ENCODE data around the gene CACNA1A. TPM values are rescaled to one million over a fixed set of nuclear protein-coding genes. Genes with fewer than 3 reads are reported as not detected.
A peak's percentile ranks its signal among the peaks of the same experiment; 100 is the strongest.

The CACNA1A gene
- total and polyA plus RNA-seq, 2 of the 13 experiments (the other 11 are each of a cell fraction or from before 2014, with no cell fraction given), result not detected

DNA sequence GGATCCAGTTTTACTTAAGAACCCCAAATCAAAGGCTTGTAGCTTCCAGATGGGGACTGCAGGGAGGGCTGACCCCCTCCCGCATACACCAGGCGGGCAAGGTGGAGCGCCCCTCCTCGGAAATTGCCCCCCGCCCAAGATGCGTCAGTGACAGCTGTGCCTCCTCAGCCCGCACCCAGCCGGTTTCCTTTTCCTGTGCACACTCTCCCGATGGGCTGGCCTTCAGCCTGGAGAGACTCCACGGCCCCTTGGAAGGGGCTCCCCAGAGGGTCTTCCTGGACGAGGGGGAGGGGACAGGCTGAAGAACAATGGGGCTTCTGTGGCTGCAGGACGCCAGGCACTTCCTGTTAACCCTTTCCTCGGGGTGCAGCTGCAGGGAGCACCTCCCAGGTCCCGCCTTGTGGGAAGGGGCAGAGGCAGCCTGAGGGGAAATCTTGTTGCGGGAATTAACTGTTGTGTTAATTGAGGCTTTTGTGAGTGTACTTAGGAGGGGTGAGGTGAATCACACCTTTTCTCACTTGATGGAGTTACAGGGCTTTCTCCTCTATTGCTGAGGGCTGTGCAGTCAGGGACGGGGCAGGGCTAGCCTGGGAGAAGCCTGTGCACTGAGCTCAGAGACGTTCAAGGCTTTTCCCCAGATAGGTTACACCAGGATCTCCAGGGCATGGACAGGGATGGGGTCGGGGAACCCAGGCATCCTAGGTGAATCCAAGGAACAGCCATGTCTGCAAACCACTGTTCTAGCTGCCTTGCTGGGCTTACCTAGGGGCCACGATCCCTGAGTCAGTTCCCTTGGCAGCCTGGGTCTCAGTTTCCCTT is 341.7 kb downstream of the CACNA1A start (continued):
- TF ChIP-seq, protein P1, sequence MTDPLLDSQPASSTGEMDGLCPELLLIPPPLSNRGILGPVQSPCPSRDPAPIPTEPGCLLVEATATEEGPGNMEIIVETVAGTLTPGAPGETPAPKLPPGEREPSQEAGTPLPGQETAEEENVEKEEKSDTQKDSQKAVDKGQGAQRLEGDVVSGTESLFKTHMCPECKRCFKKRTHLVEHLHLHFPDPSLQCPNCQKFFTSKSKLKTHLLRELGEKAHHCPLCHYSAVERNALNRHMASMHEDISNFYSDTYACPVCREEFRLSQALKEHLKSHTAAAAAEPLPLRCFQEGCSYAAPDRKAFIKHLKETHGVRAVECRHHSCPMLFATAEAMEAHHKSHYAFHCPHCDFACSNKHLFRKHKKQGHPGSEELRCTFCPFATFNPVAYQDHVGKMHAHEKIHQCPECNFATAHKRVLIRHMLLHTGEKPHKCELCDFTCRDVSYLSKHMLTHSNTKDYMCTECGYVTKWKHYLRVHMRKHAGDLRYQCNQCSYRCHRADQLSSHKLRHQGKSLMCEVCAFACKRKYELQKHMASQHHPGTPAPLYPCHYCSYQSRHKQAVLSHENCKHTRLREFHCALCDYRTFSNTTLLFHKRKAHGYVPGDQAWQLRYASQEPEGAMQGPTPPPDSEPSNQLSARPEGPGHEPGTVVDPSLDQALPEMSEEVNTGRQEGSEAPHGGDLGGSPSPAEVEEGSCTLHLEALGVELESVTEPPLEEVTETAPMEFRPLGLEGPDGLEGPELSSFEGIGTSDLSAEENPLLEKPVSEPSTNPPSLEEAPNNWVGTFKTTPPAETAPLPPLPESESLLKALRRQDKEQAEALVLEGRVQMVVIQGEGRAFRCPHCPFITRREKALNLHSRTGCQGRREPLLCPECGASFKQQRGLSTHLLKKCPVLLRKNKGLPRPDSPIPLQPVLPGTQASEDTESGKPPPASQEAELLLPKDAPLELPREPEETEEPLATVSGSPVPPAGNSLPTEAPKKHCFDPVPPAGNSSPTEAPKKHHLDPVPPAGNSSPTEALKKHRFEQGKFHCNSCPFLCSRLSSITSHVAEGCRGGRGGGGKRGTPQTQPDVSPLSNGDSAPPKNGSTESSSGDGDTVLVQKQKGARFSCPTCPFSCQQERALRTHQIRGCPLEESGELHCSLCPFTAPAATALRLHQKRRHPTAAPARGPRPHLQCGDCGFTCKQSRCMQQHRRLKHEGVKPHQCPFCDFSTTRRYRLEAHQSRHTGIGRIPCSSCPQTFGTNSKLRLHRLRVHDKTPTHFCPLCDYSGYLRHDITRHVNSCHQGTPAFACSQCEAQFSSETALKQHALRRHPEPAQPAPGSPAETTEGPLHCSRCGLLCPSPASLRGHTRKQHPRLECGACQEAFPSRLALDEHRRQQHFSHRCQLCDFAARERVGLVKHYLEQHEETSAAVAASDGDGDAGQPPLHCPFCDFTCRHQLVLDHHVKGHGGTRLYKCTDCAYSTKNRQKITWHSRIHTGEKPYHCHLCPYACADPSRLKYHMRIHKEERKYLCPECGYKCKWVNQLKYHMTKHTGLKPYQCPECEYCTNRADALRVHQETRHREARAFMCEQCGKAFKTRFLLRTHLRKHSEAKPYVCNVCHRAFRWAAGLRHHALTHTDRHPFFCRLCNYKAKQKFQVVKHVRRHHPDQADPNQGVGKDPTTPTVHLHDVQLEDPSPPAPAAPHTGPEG (CRISPR knock-in tag; IDR thresholded peaks at IDR 0.05), result peak; percentile 37; the same call in 1 of the 2 replicates
- TF ChIP-seq ZNF83 (CRISPR knock-in tag; IDR thresholded peaks at IDR 0.05; ENCODE audit: borderline replicate concordance) (no peak), SIN3B (IDR thresholded peaks at IDR 0.05; ENCODE audit: low read length) (no peak), ZNF557 (CRISPR knock-in tag; IDR thresholded peaks at IDR 0.05) (0 out of 2 replicates have a peak, but pooled peaks have one; percentile 53)
- TF ChIP-seq, protein P2, sequence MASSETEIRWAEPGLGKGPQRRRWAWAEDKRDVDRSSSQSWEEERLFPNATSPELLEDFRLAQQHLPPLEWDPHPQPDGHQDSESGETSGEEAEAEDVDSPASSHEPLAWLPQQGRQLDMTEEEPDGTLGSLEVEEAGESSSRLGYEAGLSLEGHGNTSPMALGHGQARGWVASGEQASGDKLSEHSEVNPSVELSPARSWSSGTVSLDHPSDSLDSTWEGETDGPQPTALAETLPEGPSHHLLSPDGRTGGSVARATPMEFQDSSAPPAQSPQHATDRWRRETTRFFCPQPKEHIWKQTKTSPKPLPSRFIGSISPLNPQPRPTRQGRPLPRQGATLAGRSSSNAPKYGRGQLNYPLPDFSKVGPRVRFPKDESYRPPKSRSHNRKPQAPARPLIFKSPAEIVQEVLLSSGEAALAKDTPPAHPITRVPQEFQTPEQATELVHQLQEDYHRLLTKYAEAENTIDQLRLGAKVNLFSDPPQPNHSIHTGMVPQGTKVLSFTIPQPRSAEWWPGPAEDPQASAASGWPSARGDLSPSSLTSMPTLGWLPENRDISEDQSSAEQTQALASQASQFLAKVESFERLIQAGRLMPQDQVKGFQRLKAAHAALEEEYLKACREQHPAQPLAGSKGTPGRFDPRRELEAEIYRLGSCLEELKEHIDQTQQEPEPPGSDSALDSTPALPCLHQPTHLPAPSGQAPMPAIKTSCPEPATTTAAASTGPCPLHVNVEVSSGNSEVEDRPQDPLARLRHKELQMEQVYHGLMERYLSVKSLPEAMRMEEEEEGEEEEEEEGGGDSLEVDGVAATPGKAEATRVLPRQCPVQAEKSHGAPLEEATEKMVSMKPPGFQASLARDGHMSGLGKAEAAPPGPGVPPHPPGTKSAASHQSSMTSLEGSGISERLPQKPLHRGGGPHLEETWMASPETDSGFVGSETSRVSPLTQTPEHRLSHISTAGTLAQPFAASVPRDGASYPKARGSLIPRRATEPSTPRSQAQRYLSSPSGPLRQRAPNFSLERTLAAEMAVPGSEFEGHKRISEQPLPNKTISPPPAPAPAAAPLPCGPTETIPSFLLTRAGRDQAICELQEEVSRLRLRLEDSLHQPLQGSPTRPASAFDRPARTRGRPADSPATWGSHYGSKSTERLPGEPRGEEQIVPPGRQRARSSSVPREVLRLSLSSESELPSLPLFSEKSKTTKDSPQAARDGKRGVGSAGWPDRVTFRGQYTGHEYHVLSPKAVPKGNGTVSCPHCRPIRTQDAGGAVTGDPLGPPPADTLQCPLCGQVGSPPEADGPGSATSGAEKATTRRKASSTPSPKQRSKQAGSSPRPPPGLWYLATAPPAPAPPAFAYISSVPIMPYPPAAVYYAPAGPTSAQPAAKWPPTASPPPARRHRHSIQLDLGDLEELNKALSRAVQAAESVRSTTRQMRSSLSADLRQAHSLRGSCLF (CRISPR knock-in tag; IDR thresholded peaks at IDR 0.05; ENCODE audit: borderline replicate concordance), result no peak
- TF ChIP-seq, protein P3, sequence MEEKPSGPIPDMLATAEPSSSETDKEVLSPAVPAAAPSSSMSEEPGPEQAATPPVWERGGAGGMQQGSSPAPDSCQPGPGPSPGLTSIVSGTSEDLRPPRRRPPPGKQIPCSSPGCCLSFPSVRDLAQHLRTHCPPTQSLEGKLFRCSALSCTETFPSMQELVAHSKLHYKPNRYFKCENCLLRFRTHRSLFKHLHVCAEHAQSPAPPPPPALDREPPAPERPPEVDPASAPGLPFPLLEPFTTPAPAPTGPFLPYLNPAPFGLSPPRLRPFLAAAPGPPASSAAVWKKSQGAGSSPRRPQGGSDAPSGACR (CRISPR knock-in tag; IDR thresholded peaks at IDR 0.05), result no peak
- TF ChIP-seq, protein P4, sequence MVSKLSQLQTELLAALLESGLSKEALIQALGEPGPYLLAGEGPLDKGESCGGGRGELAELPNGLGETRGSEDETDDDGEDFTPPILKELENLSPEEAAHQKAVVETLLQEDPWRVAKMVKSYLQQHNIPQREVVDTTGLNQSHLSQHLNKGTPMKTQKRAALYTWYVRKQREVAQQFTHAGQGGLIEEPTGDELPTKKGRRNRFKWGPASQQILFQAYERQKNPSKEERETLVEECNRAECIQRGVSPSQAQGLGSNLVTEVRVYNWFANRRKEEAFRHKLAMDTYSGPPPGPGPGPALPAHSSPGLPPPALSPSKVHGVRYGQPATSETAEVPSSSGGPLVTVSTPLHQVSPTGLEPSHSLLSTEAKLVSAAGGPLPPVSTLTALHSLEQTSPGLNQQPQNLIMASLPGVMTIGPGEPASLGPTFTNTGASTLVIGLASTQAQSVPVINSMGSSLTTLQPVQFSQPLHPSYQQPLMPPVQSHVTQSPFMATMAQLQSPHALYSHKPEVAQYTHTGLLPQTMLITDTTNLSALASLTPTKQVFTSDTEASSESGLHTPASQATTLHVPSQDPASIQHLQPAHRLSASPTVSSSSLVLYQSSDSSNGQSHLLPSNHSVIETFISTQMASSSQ (IDR thresholded peaks at IDR 0.05; ENCODE audit: low read depth), result peak; percentile 60
- TF ChIP-seq, protein P4 (CRISPR knock-in tag; IDR thresholded peaks at IDR 0.05; ENCODE audit: borderline replicate concordance), result peak; percentile 58; the same call in 1 of the 2 replicates
- TF ChIP-seq, protein P5, sequence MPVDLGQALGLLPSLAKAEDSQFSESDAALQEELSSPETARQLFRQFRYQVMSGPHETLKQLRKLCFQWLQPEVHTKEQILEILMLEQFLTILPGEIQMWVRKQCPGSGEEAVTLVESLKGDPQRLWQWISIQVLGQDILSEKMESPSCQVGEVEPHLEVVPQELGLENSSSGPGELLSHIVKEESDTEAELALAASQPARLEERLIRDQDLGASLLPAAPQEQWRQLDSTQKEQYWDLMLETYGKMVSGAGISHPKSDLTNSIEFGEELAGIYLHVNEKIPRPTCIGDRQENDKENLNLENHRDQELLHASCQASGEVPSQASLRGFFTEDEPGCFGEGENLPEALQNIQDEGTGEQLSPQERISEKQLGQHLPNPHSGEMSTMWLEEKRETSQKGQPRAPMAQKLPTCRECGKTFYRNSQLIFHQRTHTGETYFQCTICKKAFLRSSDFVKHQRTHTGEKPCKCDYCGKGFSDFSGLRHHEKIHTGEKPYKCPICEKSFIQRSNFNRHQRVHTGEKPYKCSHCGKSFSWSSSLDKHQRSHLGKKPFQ (CRISPR knock-in tag; IDR thresholded peaks at IDR 0.05; ENCODE audit: insufficient replicate concordance), result peak; percentile 32

Data from HepG2 (cell line).